Measurements from ENCODE around the gene ZNF598.

ZNF598 gene

GRCh38 chr16:2006317-2006716, 3.3 kb downstream of the ZNF598 start:
- no peaks in the 10 kb centered on the region for H3K27me3 Mint-ChIP-seq
- ATAC-seq (no peak), DNase-seq (no peak)
- H3K9me3 Mint-ChIP-seq: no peaks in the 10 kb centered on the region
- peaks cover 59% of the 10 kb centered on the region for H3K4me1 Mint-ChIP-seq
- H3K4me3 Mint-ChIP-seq: peak overlapping the region; percentile 96 to 97
- peak overlapping the region in 1 of 2 donors; percentile 84 for H3K27ac Mint-ChIP-seq

DNA sequence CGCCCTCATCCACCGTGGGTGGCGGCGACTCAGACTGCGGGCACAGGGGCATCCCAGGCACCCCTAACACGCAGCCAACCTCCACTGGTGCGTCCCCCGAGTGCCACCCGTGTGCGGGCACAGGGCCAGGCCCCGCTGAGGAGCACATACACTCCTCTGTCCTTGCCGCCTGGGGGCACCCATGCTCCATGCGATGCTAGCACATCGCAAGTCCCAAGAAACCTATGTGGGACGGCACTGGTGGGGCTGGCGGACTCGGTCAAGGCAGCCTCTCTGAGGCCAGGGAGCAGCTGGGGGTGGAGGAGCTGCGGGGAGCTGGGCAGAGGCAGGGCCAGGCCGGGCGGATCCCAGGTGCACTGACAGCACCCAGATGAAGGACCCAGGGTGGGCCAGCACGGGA, 4.0 kb downstream of the ZNF598 start:
- no peak for DNase-seq
- Mint-ChIP-seq H3K27ac (peak overlapping the region in 1 of 2 donors; percentile 80), H3K4me3 (peak overlapping the region in 1 of 2 donors; percentile 70), H3K9me3 (no peaks in the 10 kb centered on the region), H3K4me1 (peaks cover 59% of the 10 kb centered on the region), H3K27me3 (no peaks in the 10 kb centered on the region)
- ATAC-seq: no peak

GRCh38 chr16:2004795-2005517, 4.7 kb downstream of the ZNF598 start:
- ATAC-seq (no peak), DNase-seq (no peak)
- Mint-ChIP-seq H3K27ac (no peak overlapping the region), H3K9me3 (no peaks in the 10 kb centered on the region), H3K4me3 (peak overlapping the region in 1 of 2 donors; percentile 46), H3K27me3 (no peaks in the 10 kb centered on the region), H3K4me1 (peaks cover 53% of the 10 kb centered on the region)

- H3K27ac Mint-ChIP-seq: no peak overlapping the region
- no peaks in the 10 kb centered on the region for H3K27me3 Mint-ChIP-seq
- no peaks in the 10 kb centered on the region for H3K9me3 Mint-ChIP-seq
- H3K4me3 Mint-ChIP-seq: peak overlapping the region in 1 of 2 donors; percentile 13
- H3K4me1 Mint-ChIP-seq: peaks cover 53% of the 10 kb centered on the region
- ATAC-seq (peak; percentile 87), DNase-seq (peak; percentile 87 to 90)
Observed at GRCh38 chr16:2003827-2004641, 5.6 kb downstream of the ZNF598 start.

- DNase-seq: no peak
- Mint-ChIP-seq H3K27me3 (no peaks in the 10 kb centered on the region), H3K9me3 (no peaks in the 10 kb centered on the region), H3K4me3 (no peak overlapping the region), H3K27ac (no peak overlapping the region), H3K4me1 (peaks cover 46% of the 10 kb centered on the region)
- no peak for ATAC-seq
Observed at GRCh38 chr16:2003231-2003826, 6.3 kb downstream of the ZNF598 start.

- Mint-ChIP-seq H3K27ac (peak overlapping the region in 1 of 2 donors; percentile 59), H3K9me3 (no peaks in the 10 kb centered on the region), H3K27me3 (no peaks in the 10 kb centered on the region), H3K4me1 (peaks cover 39% of the 10 kb centered on the region), H3K4me3 (no peak overlapping the region)
- ATAC-seq: no peak
- DNase-seq: no peak
Observed at GRCh38 chr16:2002406-2003230, 7.0 kb downstream of the ZNF598 start.

GRCh38 chr16:2001456-2002355, 7.9 kb downstream of the ZNF598 start:
- Mint-ChIP-seq H3K9me3 (no peaks in the 10 kb centered on the region), H3K27ac (no peak overlapping the region)

GRCh38 chr16:2001035-2001434, 8.6 kb downstream of the ZNF598 start:
- ATAC-seq (no peak), DNase-seq (no peak)
- Mint-ChIP-seq H3K27me3 (no peaks in the 10 kb centered on the region), H3K27ac (peak overlapping the region in 1 of 2 donors; percentile 45), H3K4me1 (peaks cover 36% of the 10 kb centered on the region), H3K9me3 (no peaks in the 10 kb centered on the region), H3K4me3 (no peak overlapping the region)

More at GRCh38 chr16:2001456-2002355, 7.9 kb downstream of the ZNF598 start:
- ATAC-seq (no peak), DNase-seq (no peak)
- peaks cover 36% of the 10 kb centered on the region for H3K4me1 Mint-ChIP-seq
- no peak overlapping the region for H3K4me3 Mint-ChIP-seq
- no peaks in the 10 kb centered on the region for H3K27me3 Mint-ChIP-seq

DNA sequence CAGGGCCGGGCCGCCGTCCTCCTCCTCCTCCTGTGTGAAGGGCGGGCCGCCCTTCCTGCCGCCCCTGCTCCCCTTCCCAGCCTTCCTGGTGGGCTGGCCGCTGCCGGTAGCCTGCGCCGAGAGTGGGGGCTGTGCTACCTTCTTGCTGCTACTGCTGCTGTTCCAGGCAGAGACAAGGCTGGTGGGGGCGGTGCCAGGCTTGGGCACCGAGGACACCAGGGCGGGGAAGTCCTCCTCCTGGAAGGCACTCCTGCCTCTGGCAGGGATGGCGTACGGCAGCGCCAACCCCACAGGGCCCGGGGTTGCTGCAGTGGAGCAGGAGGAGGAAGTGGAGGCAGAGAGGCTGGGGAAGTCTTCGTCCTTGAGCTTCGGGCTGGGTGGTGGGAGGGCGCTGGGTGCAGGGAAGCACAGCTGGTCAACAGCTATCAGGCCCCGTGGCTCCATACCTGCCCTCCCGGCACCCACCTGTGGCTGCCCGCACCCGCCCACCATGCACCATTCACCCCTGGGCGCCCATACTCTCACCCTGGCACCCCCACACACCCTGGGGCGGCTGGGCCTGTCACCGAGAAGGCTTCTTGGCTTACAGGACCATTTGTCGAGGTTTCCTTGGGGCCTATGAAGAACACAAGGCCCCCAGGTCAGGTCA, 9.6 kb downstream of the ZNF598 start:
- no peaks in the 10 kb centered on the region for H3K27me3 Mint-ChIP-seq
- DNase-seq: no peak
- H3K27ac Mint-ChIP-seq: no peak overlapping the region
- H3K9me3 Mint-ChIP-seq: no peaks in the 10 kb centered on the region
- peaks cover 28% of the 10 kb centered on the region for H3K4me1 Mint-ChIP-seq
- no peak overlapping the region for H3K4me3 Mint-ChIP-seq
- no peak for ATAC-seq

DNA sequence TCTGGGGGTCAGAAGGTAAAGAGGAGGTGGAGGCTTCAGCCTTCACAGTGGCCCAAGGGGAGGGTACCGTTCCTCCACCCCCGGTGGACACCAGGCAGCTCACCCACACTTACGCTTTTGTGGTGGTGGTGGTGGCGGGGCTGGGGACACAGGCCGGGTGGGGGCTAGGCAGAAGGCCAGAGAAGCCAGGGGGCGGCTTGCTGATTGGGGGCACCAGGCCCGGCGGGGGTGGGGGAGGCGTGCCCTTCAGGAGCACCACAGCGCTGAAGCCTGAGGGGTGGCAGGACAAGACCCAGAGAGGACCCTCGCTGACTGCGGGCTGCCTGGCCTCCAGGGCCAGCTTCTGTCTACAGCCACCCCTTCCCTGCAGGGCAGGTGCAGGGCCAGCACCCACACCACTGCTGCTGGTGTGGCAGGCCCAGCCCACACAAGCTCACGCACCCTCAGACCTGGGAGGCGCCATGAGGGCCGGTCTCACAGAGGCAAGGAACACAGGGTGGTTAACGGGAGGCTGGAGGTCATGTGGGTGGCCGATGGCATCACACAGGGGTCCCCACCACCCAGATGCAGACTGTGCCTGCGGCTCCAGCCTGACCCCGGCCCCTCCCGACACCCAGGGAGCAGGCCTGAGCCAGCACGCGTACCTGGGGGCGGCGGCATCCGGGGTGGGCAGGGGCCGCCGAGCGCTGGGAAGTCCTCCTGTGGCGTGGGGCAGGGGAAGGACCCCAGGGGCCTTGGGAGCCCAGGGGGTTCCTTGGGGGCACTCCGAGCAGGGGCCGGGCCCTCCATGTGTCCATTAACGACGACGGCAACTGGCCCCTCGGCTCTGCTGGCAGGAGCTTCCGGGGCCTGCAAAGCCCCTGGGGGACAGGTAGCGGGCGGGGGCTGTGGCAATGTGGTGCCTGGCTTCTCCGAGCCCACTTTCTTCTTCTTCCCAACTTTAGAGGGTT, 10.5 kb downstream of the ZNF598 start:
- H3K4me1 Mint-ChIP-seq: peaks cover 19% of the 10 kb centered on the region
- no peak overlapping the region for H3K4me3 Mint-ChIP-seq
- no peaks in the 10 kb centered on the region for H3K9me3 Mint-ChIP-seq
- H3K27me3 Mint-ChIP-seq: no peaks in the 10 kb centered on the region
- DNase-seq: no peak
- H3K27ac Mint-ChIP-seq: peak overlapping the region in 1 of 2 donors; percentile 76
- ATAC-seq: no peak

DNA sequence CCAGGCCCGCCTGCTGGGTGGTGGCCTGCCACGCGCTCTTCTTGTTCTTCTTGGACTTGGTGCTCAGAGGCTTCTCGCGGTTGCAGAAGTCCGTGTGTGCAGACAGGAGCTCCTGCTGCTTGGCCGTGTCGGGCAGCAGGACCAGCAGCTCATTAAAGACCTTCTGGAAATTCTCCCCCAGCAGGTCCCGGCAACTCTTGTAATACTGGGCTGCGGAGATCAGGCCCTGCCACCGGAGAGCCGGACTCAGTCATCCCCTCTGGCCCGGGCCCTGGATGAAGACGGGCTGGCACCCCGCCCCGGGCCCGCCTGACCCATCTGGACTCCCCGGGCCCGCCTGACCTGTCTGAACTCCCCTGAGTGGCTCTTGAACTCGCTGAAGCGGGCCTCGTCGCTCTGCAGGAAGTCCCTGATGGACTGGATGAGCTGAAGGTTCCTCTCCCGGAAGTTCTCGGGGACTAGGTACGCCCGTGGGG, 11.2 kb downstream of the ZNF598 start:
- H3K4me1 Mint-ChIP-seq: peaks cover 22% of the 10 kb centered on the region
- no peaks in the 10 kb centered on the region for H3K27me3 Mint-ChIP-seq
- no peaks in the 10 kb centered on the region for H3K9me3 Mint-ChIP-seq
- H3K27ac Mint-ChIP-seq: no peak overlapping the region
- DNase-seq (no peak), ATAC-seq (no peak)
- H3K4me3 Mint-ChIP-seq: no peak overlapping the region

DNA sequence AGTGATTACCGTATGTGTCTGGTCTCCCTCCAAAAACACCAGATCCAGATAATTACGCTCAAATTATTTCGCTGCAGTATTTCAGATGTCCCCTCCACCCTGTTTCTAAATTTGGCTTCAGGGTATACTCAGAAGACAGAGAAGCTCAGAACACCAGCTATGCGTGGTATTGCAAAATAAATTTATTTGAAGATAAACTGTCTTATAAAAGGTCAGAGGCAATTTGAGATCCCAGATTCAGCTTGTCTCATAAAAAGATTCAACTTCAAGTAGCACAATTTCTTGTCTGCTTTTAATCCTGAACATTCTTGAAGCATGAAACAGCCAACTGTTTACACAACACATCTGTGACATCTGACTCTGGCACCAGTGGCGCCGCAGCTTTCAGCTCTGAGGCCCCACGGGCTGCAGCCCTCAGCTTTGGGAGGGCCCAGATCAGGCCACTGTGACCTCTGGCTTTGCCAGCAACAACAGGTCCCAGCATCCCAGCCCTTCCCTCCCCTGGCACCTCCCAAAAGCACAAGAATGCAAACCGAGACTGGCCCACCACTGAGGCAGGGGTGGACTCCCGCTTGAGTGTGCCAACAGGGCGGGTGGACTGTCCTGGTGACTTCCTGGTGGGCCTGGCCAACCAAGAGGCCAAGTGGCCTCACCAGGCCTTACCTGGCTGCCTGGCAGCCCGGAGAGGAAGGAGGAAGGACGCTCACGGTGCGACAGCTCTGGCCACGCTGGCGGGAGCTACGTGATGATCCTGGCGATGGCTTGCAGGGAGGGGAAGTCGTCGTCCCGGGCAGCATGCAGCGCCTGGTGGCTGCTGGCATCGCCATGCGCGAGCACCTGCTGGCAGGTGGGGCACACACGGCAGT, 11.9 kb downstream of the ZNF598 start:
- Mint-ChIP-seq H3K27ac (peak overlapping the region in 1 of 2 donors; percentile 49), H3K4me1 (peaks cover 25% of the 10 kb centered on the region), H3K27me3 (no peaks in the 10 kb centered on the region), H3K4me3 (no peak overlapping the region), H3K9me3 (no peaks in the 10 kb centered on the region)
- ATAC-seq (no peak), DNase-seq (no peak)

All from stimulated activated naive CD8-positive, alpha-beta T cell treated with anti-CD3 and anti-CD28 coated beads, Interleukin-15, amount 100 ng/mL, for 72 hours (primary cell).